Measurements from ENCODE around the gene SCN4A. TPM values are rescaled to one million over a fixed set of nuclear protein-coding genes. Genes with fewer than 3 reads are reported as not detected.
"Not testable (repeated sequence)": the region's sequence is repeated elsewhere in the genome, so short reads cannot be mapped to it uniquely, and the experiment has no call there.

SCN4A gene
- total RNA-seq, 1 donor from 2014 or later: 3.5 TPM

DNA sequence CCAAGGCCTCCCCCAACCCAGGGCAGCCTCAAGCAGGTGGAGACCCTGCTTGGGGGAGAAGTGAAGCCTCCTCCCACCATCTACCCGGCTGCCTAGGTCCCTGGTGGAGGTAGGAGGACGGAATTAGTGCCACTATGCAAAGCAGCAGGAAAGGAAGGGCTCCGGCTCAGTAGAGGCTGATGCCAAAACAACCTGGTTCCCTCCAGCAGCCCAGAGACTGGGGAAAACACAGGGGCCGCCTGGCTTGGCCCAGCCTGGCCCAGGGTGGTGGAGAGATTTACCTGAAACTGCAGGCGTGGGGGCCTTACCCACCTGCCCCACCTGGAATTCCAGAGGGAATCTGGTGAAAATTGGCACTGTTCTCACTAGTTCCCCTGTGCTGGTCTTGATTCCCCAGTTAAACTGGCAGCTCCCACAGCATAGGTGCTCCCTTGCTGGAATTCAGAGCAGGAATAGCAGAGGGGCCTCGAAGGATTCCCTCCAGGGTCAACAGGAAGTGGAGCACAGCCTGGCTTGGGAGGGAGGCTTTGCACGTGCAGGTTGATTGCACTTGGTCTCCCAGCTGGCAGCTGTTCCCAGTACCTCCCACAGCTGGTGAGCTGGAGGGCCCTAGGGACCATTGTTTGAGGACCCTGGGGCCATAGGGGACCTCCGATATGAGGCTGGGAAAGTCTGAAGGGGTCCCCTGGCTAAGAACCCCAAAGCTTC is 45.1 kb downstream of the SCN4A start:
- ATAC-seq (no peak), DNase-seq (ENCODE audit: low spot score) (no peak)
- intact Hi-C loops (cut with DNase I): no loop called here

- DNase-seq (ENCODE audit: low spot score) (no peak), ATAC-seq (no peak)
- intact Hi-C loops (cut with DNase I): no loop called here
These were observed 46.6 kb downstream of the SCN4A start for GRCh38 chr17:63926164-63926563.

DNA sequence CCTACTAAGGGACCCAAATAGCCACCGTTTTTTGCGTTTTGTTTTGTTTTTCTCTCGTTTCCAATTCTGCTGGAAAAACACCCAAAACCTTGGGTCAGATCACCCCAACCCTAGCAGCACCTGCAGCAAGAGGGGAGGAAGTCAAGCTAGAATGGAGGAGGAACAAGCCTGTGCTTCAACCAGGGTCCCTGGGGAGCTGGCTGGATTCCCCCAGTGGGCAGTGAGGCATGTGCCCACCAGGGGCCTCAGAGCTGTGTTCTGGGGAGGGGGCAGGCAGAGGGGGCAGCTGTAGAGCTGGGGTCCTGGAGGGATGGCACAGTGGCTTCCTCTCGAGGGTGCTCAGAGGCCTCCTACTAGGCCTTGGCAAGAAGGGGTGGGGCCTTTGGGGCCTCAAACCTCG is 47.1 kb downstream of the SCN4A start:
- intact Hi-C loops (cut with DNase I): no loop called here
- no peak for DNase-seq (ENCODE audit: low spot score)
- ATAC-seq: no peak

DNA sequence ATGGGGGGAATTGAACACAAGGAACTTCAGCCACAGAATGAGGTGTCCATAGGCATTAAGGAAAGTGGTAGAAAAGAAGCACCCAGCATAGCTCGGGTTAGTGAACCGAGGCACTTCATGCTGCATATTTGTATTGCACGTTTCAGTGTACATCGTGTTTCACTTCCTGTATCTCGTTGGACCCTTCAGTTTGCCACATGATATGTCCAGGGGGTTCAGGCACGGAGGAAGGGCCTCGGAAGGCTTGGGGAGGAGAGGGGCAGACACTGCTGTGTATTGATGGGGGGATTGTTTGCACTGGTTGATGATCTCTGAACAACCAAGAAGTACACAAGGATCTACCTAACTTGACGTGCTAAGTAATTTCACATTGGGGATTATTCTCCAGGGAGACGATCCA is 50.3 kb downstream of the SCN4A start:
- intact Hi-C loops (cut with DNase I); DNase-seq (ENCODE audit: low spot score); ATAC-seq: not testable (repeated sequence)

- intact Hi-C loops (cut with DNase I); ATAC-seq; DNase-seq (ENCODE audit: low spot score): not testable (repeated sequence)
These were observed 51.9 kb downstream of the SCN4A start for GRCh38 chr17:63920779-63921178.

- DNase-seq (ENCODE audit: low spot score); ATAC-seq; intact Hi-C loops (cut with DNase I): not testable (repeated sequence)
These were observed 52.7 kb downstream of the SCN4A start for GRCh38 chr17:63920050-63920449.

DNA sequence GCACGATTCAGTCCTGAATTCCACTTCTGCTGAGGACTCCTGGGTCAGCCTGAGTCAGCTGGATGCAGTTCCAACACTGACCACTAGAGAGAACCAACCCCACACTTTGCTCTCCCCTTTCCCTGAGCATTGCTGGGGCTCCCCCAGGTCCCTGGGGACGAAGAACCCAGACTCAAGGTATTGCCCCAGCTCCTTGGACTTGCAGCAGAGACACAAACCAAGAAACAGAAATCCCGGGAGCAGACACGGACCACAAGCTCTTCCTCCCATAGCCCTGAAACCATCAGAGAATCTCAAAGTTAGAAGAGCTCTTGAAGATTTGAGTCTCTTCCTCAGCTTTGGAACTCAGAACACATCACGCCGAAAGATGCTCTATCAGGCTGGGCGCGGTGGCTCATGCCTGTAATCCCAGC is 53.4 kb downstream of the SCN4A start:
- peak; percentile 77 for ATAC-seq
- intact Hi-C loops (cut with DNase I): no loop called here
- DNase-seq (ENCODE audit: low spot score): no peak

DNA sequence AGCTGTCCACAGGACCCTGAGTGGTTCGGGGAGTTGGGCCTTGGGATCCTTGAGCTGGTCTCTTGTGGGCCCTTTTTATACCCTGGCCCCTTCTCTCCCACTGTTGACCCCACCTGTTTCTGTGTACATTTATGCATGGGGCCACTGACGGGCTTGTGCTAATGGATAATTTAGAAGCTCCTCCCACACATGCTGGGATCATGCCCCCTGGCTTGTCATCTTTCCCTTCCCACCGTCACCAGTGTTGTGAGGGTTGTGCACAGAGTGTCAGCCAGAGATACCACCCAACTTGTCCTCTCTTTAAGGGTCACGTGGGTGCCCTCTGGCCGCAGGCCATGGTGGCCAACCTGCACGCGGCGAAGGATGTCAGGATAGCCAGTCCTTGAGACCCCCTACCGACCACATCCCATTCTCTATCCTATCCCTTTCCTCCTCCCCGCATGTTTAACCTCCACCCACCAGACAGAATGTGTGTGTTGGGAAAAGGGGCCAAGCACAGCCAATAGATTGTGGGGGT is 53.9 kb downstream of the SCN4A start, which contains the start of gene GH1:
TSS of gene GH1 (minus strand) at position 51 of the 517 bp plus-strand sequence. CDS start 63 bp downstream, outside the sequence.
- DNase-seq (ENCODE audit: low spot score); intact Hi-C loops (cut with DNase I); ATAC-seq: not testable (repeated sequence)

DNA sequence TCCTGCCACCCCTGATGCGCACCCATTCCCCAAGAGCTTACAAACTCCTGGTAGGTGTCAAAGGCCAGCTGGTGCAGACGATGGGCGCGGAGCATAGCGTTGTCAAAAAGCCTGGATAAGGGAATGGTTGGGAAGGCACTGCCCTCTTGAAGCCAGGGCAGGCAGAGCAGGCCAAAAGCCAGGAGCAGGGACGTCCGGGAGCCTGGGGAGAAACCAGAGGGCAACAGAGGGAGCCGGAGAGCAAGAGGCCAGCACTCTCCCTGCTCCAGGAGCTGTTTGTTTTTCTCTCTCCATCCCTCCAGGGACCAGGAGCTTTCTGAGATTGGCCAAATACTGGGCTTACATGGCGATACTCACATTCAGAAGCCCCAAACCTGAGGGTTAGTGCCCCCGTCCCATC is 54.4 kb downstream of the SCN4A start:
- DNase-seq (ENCODE audit: low spot score) (no peak), ATAC-seq (no peak)
- intact Hi-C loops (cut with DNase I): no loop called here

GRCh38 chr17:63917646-63918045 is 55.1 kb downstream of the SCN4A start:
- intact Hi-C loops (cut with DNase I): no loop called here
- ATAC-seq (no peak), DNase-seq (ENCODE audit: low spot score) (no peak)

- intact Hi-C loops (cut with DNase I); DNase-seq (ENCODE audit: low spot score); ATAC-seq: not testable (repeated sequence)
These were observed 55.5 kb downstream of the SCN4A start for GRCh38 chr17:63917206-63917605.

- peak; percentile 13 for DNase-seq (ENCODE audit: low spot score)
These were observed 56.0 kb downstream of the SCN4A start for GRCh38 chr17:63916566-63917185.

GRCh38 chr17:63915753-63916152 is 57.0 kb downstream of the SCN4A start:
- ATAC-seq; intact Hi-C loops (cut with DNase I); DNase-seq (ENCODE audit: low spot score): not testable (repeated sequence)

More at GRCh38 chr17:63916566-63917185, 56.0 kb downstream of the SCN4A start:
- no peak for ATAC-seq
- intact Hi-C loops (cut with DNase I): no loop called here

DNA sequence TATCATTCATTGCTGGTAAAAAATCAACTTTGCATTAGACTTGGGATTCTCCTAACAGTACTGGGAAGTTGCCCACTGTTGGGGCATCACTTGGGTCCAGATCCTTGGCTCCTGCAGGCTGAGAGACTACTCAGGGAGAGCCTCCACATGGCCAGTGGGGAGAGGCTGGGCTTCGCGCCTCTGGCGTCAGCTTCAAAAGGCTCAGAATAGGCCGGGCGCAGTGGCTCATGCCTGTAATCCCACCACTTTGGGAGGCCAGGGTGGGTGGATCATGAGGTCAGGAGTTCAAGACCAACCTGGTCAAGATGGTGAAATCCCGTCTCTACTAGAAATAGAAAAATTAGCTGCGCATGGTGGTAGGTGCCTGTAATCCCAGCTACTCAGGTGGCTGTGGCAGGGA is 58.2 kb downstream of the SCN4A start:
- ATAC-seq (no peak), DNase-seq (ENCODE audit: low spot score) (peak; percentile 41)
- intact Hi-C loops (cut with DNase I): no loop called here

DNA sequence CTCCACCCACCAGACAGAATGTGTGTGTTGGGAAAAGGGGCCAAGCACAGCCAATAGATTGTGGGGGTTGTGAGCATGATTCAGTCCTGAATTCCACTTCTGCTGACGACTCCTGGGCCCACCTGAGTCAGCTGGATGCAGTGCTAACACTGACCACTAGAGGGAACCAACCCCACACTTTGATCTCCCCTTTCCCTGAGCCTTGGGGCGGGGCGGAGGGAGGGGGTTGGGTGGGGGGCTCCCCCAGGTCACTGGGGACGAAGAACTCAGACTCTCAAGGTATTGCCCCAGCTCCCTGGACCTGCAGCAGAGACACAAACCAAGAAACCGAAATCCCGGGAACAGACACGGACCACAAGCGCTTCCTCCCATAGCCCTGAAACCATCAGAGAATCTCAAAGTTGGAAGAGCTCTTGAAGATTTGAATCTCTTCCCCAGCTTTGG is 61.0 kb downstream of the SCN4A start:
- intact Hi-C loops (cut with DNase I): no loop called here
- DNase-seq (ENCODE audit: low spot score) (peak; percentile 69), ATAC-seq (peak; percentile 57)

- ATAC-seq (no peak), DNase-seq (ENCODE audit: low spot score) (peak; percentile 56)
- intact Hi-C loops (cut with DNase I): no loop called here
These were observed 61.6 kb downstream of the SCN4A start, which contains the start of gene CSHL1 for GRCh38 chr17:63911041-63911635. TSS of gene CSHL1 (minus strand) at chr17:63911258. CDS start at chr17:63911196, 62 bp downstream.

GRCh38 chr17:63910096-63910495 is 62.6 kb downstream of the SCN4A start:
- ATAC-seq (no peak), DNase-seq (ENCODE audit: low spot score) (peak; percentile 45)
- intact Hi-C loops (cut with DNase I): no loop called here

GRCh38 chr17:63909586-63909985 is 63.1 kb downstream of the SCN4A start:
- intact Hi-C loops (cut with DNase I); DNase-seq (ENCODE audit: low spot score); ATAC-seq: not testable (repeated sequence)

GRCh38 chr17:63907161-63907778 is 65.4 kb downstream of the SCN4A start:
- intact Hi-C loops (cut with DNase I): not testable (repeated sequence)
- ATAC-seq (peak; percentile 65), DNase-seq (ENCODE audit: low spot score) (peak; percentile 52)

Data from sciatic nerve (tissue), 2 donors.